GM06990 (cell line): ENCODE data around the gene HDHD5.

ENCODE experiments used
- DNase-seq: peaks from one replicate; pipeline ENCODE4 v3.0.0-alpha.2; 2011; ENCODE audit not compliant: insufficient read length; ENCODE audit errors: extremely low read depth
- H3K27me3 ChIP-seq: replicated peaks from 2 replicates; pipeline ENCODE4 v1.6.0; 2011; ENCODE audit warnings: low read length; ENCODE audit not compliant: control insufficient read depth, insufficient read depth
- H3K36me3 ChIP-seq: 2 replicates; pipeline ENCODE4 v1.5.1; 2011; ENCODE audit warnings: low read length; ENCODE audit not compliant: control insufficient read depth, insufficient read depth
- H3K4me3 ChIP-seq: replicated peaks from 2 replicates; pipeline ENCODE4 v1.5.1; 2011; ENCODE audit warnings: low read depth, mild to moderate bottlenecking, control low read depth, low read length
- CTCF ChIP-seq: IDR thresholded peaks from 2 replicates; pipeline ENCODE4 v1.5.1; 2011; ENCODE audit warnings: low read length, control low read depth, mild to moderate bottlenecking, inconsistent platforms; ENCODE audit not compliant: insufficient read depth, poor library complexity, severe bottlenecking

HDHD5 gene

GRCh38 chr22:17106161-17106784 lies 52.8 kb downstream of the HDHD5 start:
- DNase-seq = no peak
- TF ChIP-seq CTCF = peak; percentile 4

DNA sequence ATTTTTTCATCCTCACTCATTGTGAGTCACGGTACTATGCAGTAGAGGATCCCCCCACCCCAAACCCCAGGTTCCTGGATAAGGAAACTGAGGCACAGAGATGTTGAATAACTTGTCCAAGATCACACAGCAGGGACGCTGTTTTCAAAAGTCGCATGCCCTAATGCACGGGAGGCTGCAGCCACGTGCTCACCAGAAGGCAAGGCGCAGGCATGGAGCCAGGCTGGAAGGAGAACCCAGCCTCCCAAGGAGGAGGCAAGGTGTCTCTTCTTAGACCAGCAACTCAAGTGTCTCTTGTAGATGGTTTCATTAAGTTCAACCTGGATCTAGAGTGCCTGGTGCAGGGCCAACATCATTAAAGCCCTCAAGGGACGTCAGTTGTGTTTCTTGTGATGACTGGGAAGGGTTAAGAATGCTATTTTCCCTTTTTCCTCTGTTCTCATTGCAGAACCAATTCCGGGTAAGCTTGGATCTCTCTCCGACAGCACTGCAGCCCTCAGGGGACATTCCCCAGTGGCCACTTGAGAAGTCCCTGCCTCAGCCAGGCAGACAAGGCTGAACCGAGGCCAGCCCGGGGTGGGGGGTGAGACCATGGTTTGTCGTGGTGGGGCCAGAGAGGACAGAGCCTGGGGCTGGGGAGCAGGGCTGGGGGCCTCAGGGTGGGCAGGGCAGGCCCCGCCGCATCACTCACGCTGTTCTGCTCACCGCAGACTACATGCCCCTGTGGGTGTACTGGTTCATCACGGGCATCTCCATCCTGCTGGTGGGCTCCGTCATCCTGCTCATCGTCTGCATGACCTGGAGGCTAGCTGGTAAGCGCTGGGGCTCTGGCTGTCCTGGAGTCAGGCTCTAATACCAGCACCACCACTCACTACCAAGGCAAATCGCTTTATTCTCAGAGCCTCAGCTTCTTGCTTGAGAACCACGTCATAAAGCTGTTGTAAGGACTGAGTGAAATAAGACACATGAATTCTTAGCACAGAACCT lies 53.6 kb downstream of the HDHD5 start:
- no peak for TF ChIP-seq CTCF
- H3K4me3 ChIP-seq = no peak overlapping the region
- no peak for DNase-seq
- no peaks in the 10 kb centered on the region for H3K27me3 ChIP-seq
- peaks cover 14% of the 10 kb centered on the region for H3K36me3 ChIP-seq

More at GRCh38 chr22:17106161-17106784, 52.8 kb downstream of the HDHD5 start:
- Histone ChIP-seq H3K36me3 (peaks cover 14% of the 10 kb centered on the region), H3K4me3 (no peak overlapping the region), H3K27me3 (no peaks in the 10 kb centered on the region)

DNA sequence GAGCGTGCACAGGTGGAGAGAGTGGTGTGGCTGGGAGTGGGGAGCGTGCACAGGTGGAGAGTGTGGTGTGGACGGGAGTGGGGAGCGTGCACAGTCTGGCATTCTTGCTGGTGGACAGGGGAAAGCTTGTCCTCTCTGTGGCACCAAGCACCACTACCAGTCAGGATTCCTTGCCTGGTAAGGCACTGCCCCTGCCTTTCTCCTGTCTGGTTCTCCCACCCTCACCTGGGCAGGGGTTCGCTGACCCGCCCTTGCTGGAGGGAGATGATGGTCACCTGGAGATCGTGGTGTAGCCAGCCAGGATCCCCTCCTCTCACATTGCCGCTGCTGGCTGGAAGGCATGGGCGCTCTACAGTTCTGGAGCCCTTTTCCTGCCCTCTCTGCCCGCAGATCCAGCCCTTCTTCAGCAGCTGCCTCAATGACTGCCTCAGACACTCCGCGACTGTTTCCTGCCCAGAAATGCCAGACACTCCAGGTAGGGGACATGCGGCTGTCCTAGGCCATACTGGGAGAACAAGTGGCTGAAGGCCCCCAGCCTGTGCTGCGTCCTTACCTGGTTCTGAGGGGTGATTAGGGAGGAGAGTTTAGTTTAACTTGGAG lies 54.6 kb downstream of the HDHD5 start:
- no peak for DNase-seq
- peaks cover 14% of the 10 kb centered on the region for H3K36me3 ChIP-seq
- no peak for TF ChIP-seq CTCF
- H3K27me3 ChIP-seq = no peaks in the 10 kb centered on the region
- no peak overlapping the region for H3K4me3 ChIP-seq

- DNase-seq = no peak
- TF ChIP-seq CTCF = no peak
These were observed 55.7 kb downstream of the HDHD5 start for GRCh38 chr22:17103351-17103750.

GRCh38 chr22:17102297-17102667 lies 56.8 kb downstream of the HDHD5 start:
- Histone ChIP-seq H3K4me3 (no peak overlapping the region), H3K27me3 (no peaks in the 10 kb centered on the region), H3K36me3 (peaks cover 15% of the 10 kb centered on the region)
- TF ChIP-seq CTCF = no peak
- DNase-seq = no peak

More at GRCh38 chr22:17103351-17103750, 55.7 kb downstream of the HDHD5 start:
- Histone ChIP-seq H3K36me3 (peaks cover 19% of the 10 kb centered on the region), H3K4me3 (no peak overlapping the region), H3K27me3 (no peaks in the 10 kb centered on the region)
